ENCODE measurements around the gene TNFSF4. TPM values are rescaled to one million over a fixed set of nuclear protein-coding genes. Genes with fewer than 3 reads are reported as not detected.

The TNFSF4 gene
- total RNA-seq, 1 donor from 2014 or later = 3.3 TPM

- Mint-ChIP-seq H3K36me3 (ENCODE audit: low read depth, unreplicated experiment) (no peaks in the 10 kb centered on the region), H3K27me3 (ENCODE audit: low read depth, unreplicated experiment) (no peaks in the 10 kb centered on the region), H3K27ac (ENCODE audit: unreplicated experiment) (no peak overlapping the region), H3K4me3 (ENCODE audit: unreplicated experiment) (no peak overlapping the region), H3K4me1 (ENCODE audit: low read depth, unreplicated experiment) (no peaks in the 10 kb centered on the region), H3K9me3 (ENCODE audit: unreplicated experiment) (peaks cover 24% of the 10 kb centered on the region)
- H3K36me3 ChIP-seq (ENCODE audit: insufficient read depth, low read length) = no peaks in the 10 kb centered on the region
- no peak overlapping the region for H3K9ac ChIP-seq (ENCODE audit: low read length)
- H3K79me2 ChIP-seq (ENCODE audit: insufficient read depth, low read length) = no peaks in the 10 kb centered on the region
- DNase-seq (ENCODE audit: low read depth) (peak; percentile 31), FAIRE-seq (no peak)
- H3K4me1 ChIP-seq (ENCODE audit: insufficient read depth, low read length) = no peaks in the 10 kb centered on the region
- no peak overlapping the region for H2AFZ ChIP-seq (ENCODE audit: low read depth, low read length)
- H4K20me1 ChIP-seq (ENCODE audit: insufficient read depth, low read length) = no peaks in the 10 kb centered on the region
- no peaks in the 10 kb centered on the region for H3K27me3 ChIP-seq (ENCODE audit: insufficient read depth, low read length)
- no peak overlapping the region for H3K27ac ChIP-seq (ENCODE audit: low read depth, low read length)
- no peaks in the 10 kb centered on the region for H3K9me3 ChIP-seq (ENCODE audit: insufficient read depth, low read depth, low read length)
- no peak overlapping the region for H3K4me3 ChIP-seq (ENCODE audit: insufficient read depth, low read depth, low read length)
- no peak for TF ChIP-seq EZH2 (IDR thresholded peaks at IDR 0.05; ENCODE audit: insufficient read depth, low read length)
- TF ChIP-seq, protein P1, sequence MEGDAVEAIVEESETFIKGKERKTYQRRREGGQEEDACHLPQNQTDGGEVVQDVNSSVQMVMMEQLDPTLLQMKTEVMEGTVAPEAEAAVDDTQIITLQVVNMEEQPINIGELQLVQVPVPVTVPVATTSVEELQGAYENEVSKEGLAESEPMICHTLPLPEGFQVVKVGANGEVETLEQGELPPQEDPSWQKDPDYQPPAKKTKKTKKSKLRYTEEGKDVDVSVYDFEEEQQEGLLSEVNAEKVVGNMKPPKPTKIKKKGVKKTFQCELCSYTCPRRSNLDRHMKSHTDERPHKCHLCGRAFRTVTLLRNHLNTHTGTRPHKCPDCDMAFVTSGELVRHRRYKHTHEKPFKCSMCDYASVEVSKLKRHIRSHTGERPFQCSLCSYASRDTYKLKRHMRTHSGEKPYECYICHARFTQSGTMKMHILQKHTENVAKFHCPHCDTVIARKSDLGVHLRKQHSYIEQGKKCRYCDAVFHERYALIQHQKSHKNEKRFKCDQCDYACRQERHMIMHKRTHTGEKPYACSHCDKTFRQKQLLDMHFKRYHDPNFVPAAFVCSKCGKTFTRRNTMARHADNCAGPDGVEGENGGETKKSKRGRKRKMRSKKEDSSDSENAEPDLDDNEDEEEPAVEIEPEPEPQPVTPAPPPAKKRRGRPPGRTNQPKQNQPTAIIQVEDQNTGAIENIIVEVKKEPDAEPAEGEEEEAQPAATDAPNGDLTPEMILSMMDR (IDR thresholded peaks at IDR 0.05; ENCODE audit: insufficient read depth, low read depth, low read length) = no peak
- no peak overlapping the region for H3K4me2 ChIP-seq (ENCODE audit: low read length)
These were observed 58.2 kb downstream of the TNFSF4 start for GRCh38 chr1:173148971-173149370.

DNA sequence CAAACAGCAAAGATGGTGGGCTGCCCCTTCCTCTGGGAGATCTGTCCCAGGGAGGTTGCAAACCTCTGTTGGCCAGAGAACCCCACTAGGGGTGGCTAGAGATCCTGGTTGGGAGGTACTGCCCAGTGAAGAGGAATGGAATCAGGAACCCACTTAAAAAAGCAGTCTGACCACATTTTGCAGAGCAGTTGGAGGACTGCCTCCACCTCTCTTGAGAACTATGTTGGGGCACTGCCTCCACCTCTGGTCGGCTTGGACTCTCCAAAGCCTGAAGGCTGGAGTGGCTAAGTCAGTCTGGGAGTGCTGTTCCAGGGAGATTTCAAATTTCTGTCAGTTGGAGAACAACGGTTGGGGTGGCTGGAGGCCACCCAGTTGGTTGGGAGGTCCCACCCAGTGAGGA, 58.6 kb downstream of the TNFSF4 start:
- H3K27ac Mint-ChIP-seq (ENCODE audit: unreplicated experiment) = no peak overlapping the region
- H3K9me3 Mint-ChIP-seq (ENCODE audit: unreplicated experiment) = peaks cover 22% of the 10 kb centered on the region
- no peaks in the 10 kb centered on the region for H3K27me3 Mint-ChIP-seq (ENCODE audit: low read depth, unreplicated experiment)
- H3K36me3 ChIP-seq (ENCODE audit: insufficient read depth, low read length) = no peaks in the 10 kb centered on the region
- H3K9me3 ChIP-seq (ENCODE audit: insufficient read depth, low read depth, low read length) = no peaks in the 10 kb centered on the region
- no peaks in the 10 kb centered on the region for H3K4me1 ChIP-seq (ENCODE audit: insufficient read depth, low read length)
- H3K27ac ChIP-seq (ENCODE audit: low read depth, low read length) = no peak overlapping the region
- no peaks in the 10 kb centered on the region for H3K4me1 Mint-ChIP-seq (ENCODE audit: low read depth, unreplicated experiment)
- H3K4me2 ChIP-seq (ENCODE audit: low read length) = no peak overlapping the region
- no peak for FAIRE-seq
- no peaks in the 10 kb centered on the region for H3K27me3 ChIP-seq (ENCODE audit: insufficient read depth, low read length)
- H3K4me3 ChIP-seq (ENCODE audit: insufficient read depth, low read depth, low read length) = no peak overlapping the region
- no peak overlapping the region for H3K9ac ChIP-seq (ENCODE audit: low read length)
- no peak for DNase-seq (ENCODE audit: low read depth)
- no peaks in the 10 kb centered on the region for H3K36me3 Mint-ChIP-seq (ENCODE audit: low read depth, unreplicated experiment)
- H2AFZ ChIP-seq (ENCODE audit: low read depth, low read length) = no peak overlapping the region
- no peaks in the 10 kb centered on the region for H4K20me1 ChIP-seq (ENCODE audit: insufficient read depth, low read length)
- H3K79me2 ChIP-seq (ENCODE audit: insufficient read depth, low read length) = no peaks in the 10 kb centered on the region
- TF ChIP-seq, protein P1 (IDR thresholded peaks at IDR 0.05; ENCODE audit: insufficient read depth, low read depth, low read length) = no peak
- TF ChIP-seq EZH2 (IDR thresholded peaks at IDR 0.05; ENCODE audit: insufficient read depth, low read length) = no peak
- H3K4me3 Mint-ChIP-seq (ENCODE audit: unreplicated experiment) = no peak overlapping the region

DNA sequence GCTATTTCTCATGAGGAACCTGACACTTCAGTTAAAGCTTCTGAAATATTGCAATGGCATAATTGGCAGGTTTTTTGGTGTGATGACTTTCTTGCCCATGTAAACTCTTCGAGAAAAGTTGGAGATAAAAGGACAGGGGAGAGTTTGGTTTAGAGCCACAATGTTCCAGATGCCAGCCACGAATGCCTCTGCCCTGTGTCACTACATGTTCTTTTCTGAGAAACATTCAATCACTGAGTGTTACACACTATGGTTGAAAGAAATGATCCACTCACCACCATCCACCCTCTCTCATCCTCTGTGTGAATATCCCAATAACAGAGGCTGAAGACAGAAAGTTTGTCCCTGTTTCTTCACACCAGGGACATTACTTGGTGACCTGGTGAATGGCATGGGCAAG, 66.4 kb downstream of the TNFSF4 start:
- Mint-ChIP-seq H3K36me3 (ENCODE audit: low read depth, unreplicated experiment) (no peaks in the 10 kb centered on the region), H3K9me3 (ENCODE audit: unreplicated experiment) (peaks cover 6% of the 10 kb centered on the region), H3K27me3 (ENCODE audit: low read depth, unreplicated experiment) (no peaks in the 10 kb centered on the region), H3K4me3 (ENCODE audit: unreplicated experiment) (no peak overlapping the region), H3K4me1 (ENCODE audit: low read depth, unreplicated experiment) (peaks cover 9% of the 10 kb centered on the region), H3K27ac (ENCODE audit: unreplicated experiment) (no peak overlapping the region)
- Histone ChIP-seq H3K36me3 (ENCODE audit: insufficient read depth, low read length) (no peaks in the 10 kb centered on the region), H2AFZ (ENCODE audit: low read depth, low read length) (no peak overlapping the region), H3K79me2 (ENCODE audit: insufficient read depth, low read length) (no peaks in the 10 kb centered on the region), H3K9ac (ENCODE audit: low read length) (no peak overlapping the region), H3K9me3 (ENCODE audit: insufficient read depth, low read depth, low read length) (no peaks in the 10 kb centered on the region), H3K4me1 (ENCODE audit: insufficient read depth, low read length) (no peaks in the 10 kb centered on the region), H3K27ac (ENCODE audit: low read depth, low read length) (no peak overlapping the region), H3K4me3 (ENCODE audit: insufficient read depth, low read depth, low read length) (no peak overlapping the region), H3K27me3 (ENCODE audit: insufficient read depth, low read length) (no peaks in the 10 kb centered on the region), H4K20me1 (ENCODE audit: insufficient read depth, low read length) (no peaks in the 10 kb centered on the region), H3K4me2 (ENCODE audit: low read length) (no peak overlapping the region)
- FAIRE-seq = no peak
- DNase-seq (ENCODE audit: low read depth) = no peak
- no peak for TF ChIP-seq EZH2 (IDR thresholded peaks at IDR 0.05; ENCODE audit: insufficient read depth, low read length)
- TF ChIP-seq, protein P1 (IDR thresholded peaks at IDR 0.05; ENCODE audit: insufficient read depth, low read depth, low read length) = no peak
